GM19099 (cell line): ENCODE data around the gene EHD4.

ENCODE experiments used
- POLR2A ChIP-seq: IDR thresholded peaks from 3 replicates; pipeline ENCODE4 v1.6.1; 2011; ENCODE audit warnings: low read depth; ENCODE audit not compliant: insufficient read length; ENCODE audit errors: extremely low read depth

Gene EHD4

GRCh38 chr15:41999290-42000285, 27.2 kb upstream of the EHD4 start:
- TF ChIP-seq POLR2A, result no peak

GRCh38 chr15:41997845-41998244, 25.5 kb upstream of the EHD4 start:
- TF ChIP-seq POLR2A, result no peak

- TF ChIP-seq POLR2A, result no peak
Measured at GRCh38 chr15:41996921-41997592, 24.7 kb upstream of the EHD4 start.

- TF ChIP-seq POLR2A, result no peak
Measured at GRCh38 chr15:41996376-41996775, 24.0 kb upstream of the EHD4 start.

GRCh38 chr15:41995476-41995855, 23.1 kb upstream of the EHD4 start:
- no peak for TF ChIP-seq POLR2A

GRCh38 chr15:41994772-41995475, 22.6 kb upstream of the EHD4 start:
- TF ChIP-seq POLR2A, result no peak

- TF ChIP-seq POLR2A, result no peak
Measured at GRCh38 chr15:41994171-41994650, 21.9 kb upstream of the EHD4 start.

- TF ChIP-seq POLR2A, result no peak
Measured at GRCh38 chr15:41993472-41994170, 21.3 kb upstream of the EHD4 start.

GRCh38 chr15:41992803-41993190, 20.4 kb upstream of the EHD4 start:
- no peak for TF ChIP-seq POLR2A

- no peak for TF ChIP-seq POLR2A
Measured at GRCh38 chr15:41992151-41992802, 19.9 kb upstream of the EHD4 start.

GRCh38 chr15:41990691-41991090, 18.3 kb upstream of the EHD4 start:
- no peak for TF ChIP-seq POLR2A

GRCh38 chr15:41990243-41990605, 17.9 kb upstream of the EHD4 start:
- TF ChIP-seq POLR2A, result no peak

GRCh38 chr15:41989573-41990242, 17.4 kb upstream of the EHD4 start:
- no peak for TF ChIP-seq POLR2A
